GM19395 (cell line): ENCODE measurements around the gene MBLAC1.

ENCODE experiments used
- ATAC-seq: cut with Tn5 transposase; IDR thresholded peaks from one replicate; pipeline ENCODE4 v1.9.1; 2021; ENCODE audit warnings: mild to moderate bottlenecking, moderate library complexity; ENCODE audit not compliant: unreplicated experiment

MBLAC1 gene

GRCh38 chr7:100152937-100153666 is 26.3 kb downstream of the MBLAC1 start:
- ATAC-seq, result no peak

GRCh38 chr7:100153708-100154535 is 27.2 kb downstream of the MBLAC1 start:
- no peak for ATAC-seq

DNA sequence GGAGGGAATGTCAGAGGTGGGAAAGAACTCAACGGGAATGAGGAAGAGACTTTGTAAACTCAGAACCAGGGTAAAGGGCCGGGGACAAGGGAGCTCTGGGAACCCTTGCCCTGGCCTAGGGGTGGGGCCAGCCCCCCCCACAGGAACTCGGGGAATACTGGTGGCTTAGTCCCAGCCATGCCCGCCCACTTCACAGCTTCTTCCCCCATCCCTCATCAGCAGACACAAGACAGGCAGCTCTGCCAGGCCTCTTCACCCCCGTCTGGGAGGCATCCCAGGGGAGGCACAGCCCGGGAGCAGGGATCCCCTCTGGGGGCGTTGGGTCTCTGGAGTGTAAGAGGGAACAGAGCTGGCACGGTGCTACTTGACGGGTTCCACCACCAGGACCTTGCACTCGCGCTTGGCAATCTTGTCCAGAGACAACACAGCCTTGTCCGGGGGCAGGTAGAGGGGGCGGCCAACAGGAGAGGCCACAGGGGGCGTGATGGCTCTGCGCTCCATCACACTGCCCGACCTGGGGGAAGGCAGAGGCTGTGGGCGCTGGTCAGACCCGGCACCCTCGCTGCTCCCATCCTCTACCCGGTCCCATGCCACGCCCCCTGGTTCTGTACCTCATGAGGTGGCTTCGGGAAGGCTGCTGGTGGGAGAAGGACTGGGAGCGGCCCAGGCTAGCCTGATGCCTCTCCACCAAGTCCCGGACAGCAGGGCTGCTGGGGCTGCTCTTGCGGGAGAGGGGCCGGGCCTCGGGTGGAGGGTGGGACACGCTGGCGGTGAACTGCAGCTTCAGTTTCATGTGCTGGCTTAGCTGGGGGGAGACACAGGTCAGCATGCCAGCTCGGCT is 28.1 kb downstream of the MBLAC1 start:
- ATAC-seq, result no peak

DNA sequence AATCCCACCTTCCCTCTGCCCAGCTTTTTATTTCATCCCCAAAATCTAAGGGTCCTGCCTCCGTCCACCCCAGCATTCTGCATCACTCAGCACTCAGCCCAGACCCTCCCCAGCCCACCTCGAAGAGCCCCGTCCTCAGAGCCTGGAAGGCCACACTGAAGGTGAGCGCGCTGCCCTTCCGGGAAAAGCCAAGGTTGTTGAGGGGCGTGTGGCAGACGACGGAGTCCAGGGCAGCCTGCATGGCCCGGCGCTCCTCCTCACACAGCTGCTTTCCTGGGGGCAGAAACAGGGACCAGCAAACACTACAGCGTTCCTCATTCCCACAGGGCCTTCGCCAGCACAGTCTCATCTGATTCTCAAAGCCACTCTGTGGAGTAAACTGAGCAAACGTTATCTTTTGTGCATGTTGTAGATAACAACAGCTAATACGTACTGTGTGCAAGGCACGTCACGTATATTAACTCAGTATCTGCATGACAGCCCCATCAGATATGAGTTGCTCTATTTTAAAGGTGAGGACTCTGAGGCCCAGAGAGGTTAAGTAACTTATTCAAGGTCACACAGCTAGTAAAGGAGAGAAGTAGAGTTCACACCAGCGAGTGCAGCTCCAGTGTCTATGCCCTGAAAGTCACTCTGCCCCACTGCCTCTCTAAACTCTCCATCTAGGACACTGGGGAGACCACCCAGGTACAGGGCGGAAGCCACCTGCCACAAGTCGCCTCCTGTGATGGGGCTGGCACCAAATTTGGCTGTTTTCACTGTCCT is 29.0 kb downstream of the MBLAC1 start:
- no peak for ATAC-seq

DNA sequence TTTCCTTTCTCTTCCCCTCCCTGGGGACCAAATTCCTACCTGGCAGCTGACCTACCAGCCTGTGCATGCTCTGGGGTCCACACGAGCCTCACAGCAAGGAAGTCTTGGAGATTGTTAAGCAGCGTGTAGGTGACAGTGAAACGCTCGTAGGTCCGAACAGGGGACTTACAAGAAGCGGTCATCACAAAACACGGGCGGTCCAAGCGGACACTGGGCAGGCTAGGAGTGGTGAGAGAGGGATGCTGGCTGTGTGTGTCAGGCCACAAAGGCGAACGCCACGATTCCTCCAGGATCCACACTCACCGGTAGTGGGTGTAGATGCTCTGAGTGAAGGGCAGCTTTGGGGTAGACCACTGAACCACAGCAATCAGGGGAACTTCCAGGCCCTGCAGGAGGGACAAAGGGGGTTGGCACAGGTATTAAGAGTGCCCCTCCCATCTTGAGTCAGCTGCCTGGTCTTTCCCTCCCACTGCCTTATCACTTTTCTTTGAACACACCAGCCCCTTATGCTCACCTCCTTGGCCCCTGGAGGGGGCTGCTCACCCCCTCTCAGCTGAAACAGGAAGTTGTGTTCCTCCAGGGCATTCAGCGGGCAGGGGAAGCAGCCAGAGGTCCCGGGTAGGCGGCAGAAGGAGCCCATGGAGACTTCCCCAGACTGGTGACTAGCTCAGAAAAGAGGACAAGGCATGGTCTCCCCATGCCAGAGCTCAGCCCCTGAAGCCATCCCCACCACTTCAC is 29.7 kb downstream of the MBLAC1 start:
- no peak for ATAC-seq

DNA sequence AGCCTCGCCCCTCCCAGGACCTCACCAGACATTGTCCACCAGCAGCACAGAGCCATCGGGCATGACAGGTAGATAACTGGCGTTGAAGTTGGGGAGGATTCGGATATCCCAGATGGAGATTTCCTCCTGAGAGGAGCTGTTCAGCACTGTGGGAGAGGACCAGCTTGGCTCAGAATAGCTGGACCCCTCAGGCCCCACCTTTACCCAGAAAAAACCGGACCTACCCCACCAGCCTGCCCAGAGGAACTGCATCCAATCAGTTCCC is 30.2 kb downstream of the MBLAC1 start:
- no peak for ATAC-seq

GRCh38 chr7:100157334-100158228 is 30.8 kb downstream of the MBLAC1 start:
- ATAC-seq, result no peak

DNA sequence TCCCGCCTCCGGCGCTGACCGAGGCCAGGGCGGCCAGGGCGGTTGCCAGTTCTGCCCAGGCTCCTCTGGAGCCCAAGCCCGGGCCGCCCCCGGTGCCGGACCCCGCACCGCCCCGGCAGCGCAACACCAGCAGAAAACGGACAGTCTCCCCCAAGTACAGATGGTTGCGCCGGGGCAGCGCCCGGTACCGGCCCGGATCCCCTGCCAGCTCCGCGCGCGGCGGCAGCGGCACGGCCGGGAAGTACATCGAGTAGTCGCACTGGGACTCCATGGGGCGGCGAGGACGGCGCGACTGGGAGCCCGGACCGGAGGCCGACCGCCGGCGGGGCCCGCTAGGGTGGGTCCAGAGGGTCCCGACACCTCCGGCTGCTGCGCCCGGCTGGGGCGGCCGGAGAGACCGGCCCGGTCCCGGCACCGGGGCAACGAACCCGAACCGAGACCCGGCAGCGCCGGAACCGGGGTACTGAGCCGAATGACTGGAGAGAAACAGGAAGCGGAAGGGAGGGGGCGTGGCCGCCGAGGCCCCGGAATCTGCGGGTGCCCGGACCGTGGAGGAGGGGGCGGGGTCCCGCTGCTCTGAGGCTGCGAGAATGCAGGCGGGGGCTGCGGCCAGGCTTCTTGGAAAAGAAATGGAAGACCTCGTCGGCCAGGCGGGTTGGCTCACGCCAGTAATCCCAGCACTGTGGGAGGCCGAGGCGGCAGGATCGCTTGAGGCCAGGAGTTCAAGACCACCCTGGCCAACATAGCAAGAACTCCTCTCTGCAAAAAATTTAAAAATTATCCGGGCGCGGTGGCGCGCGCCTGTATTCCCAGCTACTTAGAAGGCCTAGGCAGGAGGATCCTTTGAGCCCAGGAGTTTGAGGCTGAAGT is 31.7 kb downstream of the MBLAC1 start, which contains the start of gene TRAPPC14:
Gene TRAPPC14 (minus strand): TSS at position 495 of the 870 bp plus-strand sequence. CDS start 224 bp downstream, at position 271.
- peak; percentile 73 for ATAC-seq

- ATAC-seq, result no peak
Observed at GRCh38 chr7:100159099-100159623, 32.4 kb downstream of the MBLAC1 start.

DNA sequence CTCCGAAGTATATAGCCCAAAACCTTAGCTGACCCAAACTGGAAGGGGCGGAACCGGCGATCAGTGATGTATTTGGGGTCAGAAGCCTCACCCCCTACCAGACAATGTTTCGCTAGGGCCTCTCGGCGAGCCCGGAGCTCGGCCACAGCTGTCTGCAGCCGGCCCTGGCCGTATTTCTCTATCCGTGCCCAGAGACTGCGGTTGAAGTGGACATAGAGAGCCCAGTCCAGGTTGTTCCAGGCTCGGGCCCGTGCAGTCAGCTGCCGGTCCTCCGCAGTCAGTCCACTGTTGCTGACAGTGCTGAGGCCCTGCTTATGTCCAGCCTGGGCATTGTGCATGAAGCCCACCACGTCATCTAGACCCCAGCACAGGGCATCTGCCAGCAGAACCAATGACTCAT is 33.3 kb downstream of the MBLAC1 start:
- no peak for ATAC-seq

GRCh38 chr7:100163006-100163531 is 36.3 kb downstream of the MBLAC1 start:
- no peak for ATAC-seq

- ATAC-seq, result no peak
Observed at GRCh38 chr7:100163871-100164270, 37.1 kb downstream of the MBLAC1 start.

- no peak for ATAC-seq
Observed at GRCh38 chr7:100166317-100166940, 39.7 kb downstream of the MBLAC1 start.

DNA sequence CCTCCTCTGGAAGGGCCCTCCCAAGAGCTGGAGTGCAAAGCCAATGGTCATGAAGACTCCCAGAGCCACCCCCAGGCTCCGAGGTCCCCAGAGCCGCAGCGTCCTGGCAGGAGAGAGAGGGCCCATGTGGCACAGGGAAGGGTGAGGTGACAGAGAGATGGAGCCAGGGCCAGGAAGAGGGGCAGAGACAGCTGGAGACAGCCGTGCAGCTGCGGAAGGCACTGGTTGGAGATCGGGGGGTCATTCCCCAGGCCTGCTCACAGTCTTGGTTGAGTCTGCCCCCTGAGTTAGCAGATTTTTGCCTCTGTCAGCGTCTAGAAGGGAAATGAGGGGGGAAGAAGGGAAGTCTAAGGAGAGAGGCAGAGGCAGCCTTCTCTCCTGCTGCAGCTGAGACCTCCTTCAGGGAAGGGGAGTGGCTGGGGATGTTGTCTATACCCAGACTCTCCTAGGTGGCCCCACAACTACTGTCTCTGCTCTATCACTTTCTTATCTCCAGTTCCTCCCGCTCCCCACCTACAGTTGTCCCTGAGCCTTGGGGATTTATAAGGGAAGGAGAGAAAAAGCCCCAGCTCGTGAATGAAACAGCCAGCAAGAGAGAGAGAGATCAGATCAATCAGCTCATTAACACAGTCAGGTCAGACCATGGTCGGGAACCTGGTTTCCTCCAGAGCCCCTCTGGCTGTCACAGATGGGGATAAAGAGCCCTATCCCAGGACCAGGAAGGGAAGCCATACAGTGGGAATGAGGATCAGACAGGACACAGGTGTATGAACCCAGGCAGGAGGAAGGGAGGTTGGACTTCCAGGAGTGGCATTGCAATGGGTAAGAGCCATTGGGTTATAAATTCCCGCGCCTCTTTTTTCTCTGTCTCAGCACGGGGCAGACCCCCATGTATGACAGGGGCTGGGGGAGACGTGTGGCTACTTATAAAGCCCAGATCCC is 40.5 kb downstream of the MBLAC1 start:
- ATAC-seq, result no peak

DNA sequence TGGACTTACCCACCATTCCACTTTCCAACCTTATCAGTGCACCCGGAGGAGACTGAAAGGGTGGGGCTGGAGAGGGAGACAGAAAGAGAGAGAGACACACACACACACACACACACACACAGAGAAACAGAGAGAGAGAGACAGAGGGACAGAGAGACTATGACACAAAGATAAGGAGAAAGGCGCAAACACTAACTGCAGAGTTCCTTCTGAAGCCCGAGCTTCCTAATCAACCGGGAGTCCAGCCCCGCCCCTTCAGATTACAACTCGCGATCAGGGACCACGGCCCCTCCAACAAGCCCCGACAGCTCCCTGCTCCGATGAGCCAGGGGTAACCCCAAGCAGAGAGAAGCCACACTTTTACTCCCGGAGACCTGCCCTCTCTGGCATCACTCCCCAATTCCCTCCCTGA is 41.2 kb downstream of the MBLAC1 start:
- no peak for ATAC-seq
